ENCODE measurements around the gene SET. TPM values are rescaled to one million over a fixed set of nuclear protein-coding genes. Genes with fewer than 3 reads are reported as not detected.

Gene SET
- total and polyA plus RNA-seq, 2 of the 13 experiments (the other 11 are each of a cell fraction or from before 2014, with no cell fraction given) = 94.2 to 611 TPM

- no peak; the same call in 1 of the 2 replicates for TF ChIP-seq ZNF280D (CRISPR knock-in tag; IDR thresholded peaks at IDR 0.05)
- 0 out of 2 replicates have a peak, but pooled peaks have one; percentile 26 for TF ChIP-seq ZMAT3 (CRISPR knock-in tag; conservative IDR thresholded peaks at IDR 0.05)
- 0 out of 2 replicates have a peak, but pooled peaks have one; percentile 56 for TF ChIP-seq HNRNPL (IDR thresholded peaks at IDR 0.05; ENCODE audit: low read depth, low read length)
- TF ChIP-seq BATF2 (CRISPR knock-in tag; IDR thresholded peaks at IDR 0.05) = no peak
- TF ChIP-seq MTA1 (CRISPR knock-in tag; IDR thresholded peaks at IDR 0.05; ENCODE audit: borderline replicate concordance) = peak; percentile 61; the same call in 1 of the 2 replicates
- TF ChIP-seq HDAC6 (IDR thresholded peaks at IDR 0.05; ENCODE audit: low read depth, low read length) = no peak
- no peak for TF ChIP-seq ATF5 (CRISPR knock-in tag; IDR thresholded peaks at IDR 0.05; ENCODE audit: low read depth)
- no peak for TF ChIP-seq GFI1 (CRISPR knock-in tag; IDR thresholded peaks at IDR 0.05; ENCODE audit: borderline replicate concordance)
- TF ChIP-seq ZNF512B (CRISPR knock-in tag; IDR thresholded peaks at IDR 0.05; ENCODE audit: borderline replicate concordance) = no peak
- TF ChIP-seq ASH2L (IDR thresholded peaks at IDR 0.05; ENCODE audit: insufficient read length, low read depth, low read length) = peak; percentile 52
- no peak for TF ChIP-seq ATF1 (CRISPR knock-in tag; IDR thresholded peaks at IDR 0.05)
- no peak for TF ChIP-seq PCBP1 (IDR thresholded peaks at IDR 0.05; ENCODE audit: borderline replicate concordance, low read depth, low read length)
- peak; percentile 77; the same call in 1 of the 2 replicates for TF ChIP-seq ARNTL (CRISPR knock-in tag; IDR thresholded peaks at IDR 0.05)
- no peak for TF ChIP-seq SOX13 (IDR thresholded peaks at IDR 0.05)
- no peak for TF ChIP-seq SOX13 (CRISPR knock-in tag; conservative IDR thresholded peaks at IDR 0.05 in 1 of 2, IDR thresholded peaks at IDR 0.05 in 1 of 2)
- 0 out of 2 replicates have a peak, but pooled peaks have one; percentile 24 for TF ChIP-seq PPARG (CRISPR knock-in tag; conservative IDR thresholded peaks at IDR 0.05)
- peak; percentile 77 for TF ChIP-seq POLR2G (IDR thresholded peaks at IDR 0.05; ENCODE audit: low read depth, low read length)
- no peak for TF ChIP-seq TBL1XR1 (IDR thresholded peaks at IDR 0.05; ENCODE audit: borderline replicate concordance, low read length, partially characterized antibody)
- 0 out of 2 replicates have a peak, but pooled peaks have one; percentile 46 for TF ChIP-seq NR1H2 (CRISPR knock-in tag; IDR thresholded peaks at IDR 0.05; ENCODE audit: borderline replicate concordance, low read depth)
- no peak; the same call in 1 of the 2 replicates for TF ChIP-seq DPF2 (CRISPR knock-in tag; IDR thresholded peaks at IDR 0.05; ENCODE audit: borderline replicate concordance, low read depth)
- no peak; the same call in 1 of the 2 replicates for TF ChIP-seq KDM5A (IDR thresholded peaks at IDR 0.05; ENCODE audit: borderline replicate concordance, low read length)
Observed at GRCh38 chr9:128684325-128685199, 4.5 kb upstream of the SET start (continued).
